Loucy (cell line): ENCODE measurements around the gene PLCL2.

Experiments
- H2AFZ ChIP-seq: fragments of 200-600 bp; sonication (generic); 2 replicates; pipeline ENCODE4 v1.6.0; 2016; ENCODE audit warnings: antibody characterized with exemption, mild to moderate bottlenecking, low read length, moderate library complexity
- H3F3A ChIP-seq: fragments of 200-600 bp; 2 replicates; pipeline ENCODE4 v1.6.0; 2016; ENCODE audit warnings: antibody characterized with exemption, low read depth, mild to moderate bottlenecking
- H3K27me3 ChIP-seq: fragments of 200-600 bp; sonication (generic); 2 replicates; pipeline ENCODE4 v1.6.1; 2014; ENCODE audit warnings: low read length, mild to moderate bottlenecking; ENCODE audit not compliant: insufficient read depth, poor library complexity, severe bottlenecking
- H3K36me3 ChIP-seq: fragments of 200-600 bp; sonication (generic); 2 replicates; pipeline ENCODE4 v1.6.1; 2016; ENCODE audit warnings: low read length; ENCODE audit not compliant: insufficient read depth
- H3K4me1 ChIP-seq: fragments of 200-600 bp; sonication (generic); 2 replicates; pipeline ENCODE4 v1.5.1; 2014; ENCODE audit warnings: low read length, mild to moderate bottlenecking; ENCODE audit not compliant: insufficient read depth, poor library complexity, severe bottlenecking
- H3K4me2 ChIP-seq: fragments of 200-600 bp; sonication (generic); 2 replicates; pipeline ENCODE4 v1.6.0; 2014; ENCODE audit warnings: antibody characterized with exemption, low read length, low read depth, mild to moderate bottlenecking; ENCODE audit not compliant: poor library complexity, severe bottlenecking
- H3K4me3 ChIP-seq: fragments of 200-600 bp; sonication (generic); 2 replicates; pipeline ENCODE4 v1.5.1; 2014; ENCODE audit warnings: low read length, mild to moderate bottlenecking, mixed read lengths; ENCODE audit not compliant: poor library complexity, severe bottlenecking
- H3K79me2 ChIP-seq: fragments of 200-600 bp; sonication (generic); 2 replicates; pipeline ENCODE4 v1.6.1; 2014; ENCODE audit warnings: low read length; ENCODE audit not compliant: insufficient read depth
- H3K9ac ChIP-seq: fragments of 200-600 bp; sonication (generic); 2 replicates; pipeline ENCODE4 v1.6.0; 2014; ENCODE audit warnings: mild to moderate bottlenecking, low read depth, low read length, moderate library complexity; ENCODE audit not compliant: poor library complexity, severe bottlenecking
- H3K9me2 ChIP-seq: fragments of 200-600 bp; sonication (generic); replicated peaks from 2 replicates; pipeline ENCODE4 v1.6.1; 2016; ENCODE audit warnings: low read depth, low read length, mixed read lengths
- H3K9me3 ChIP-seq: fragments of 200-600 bp; sonication (generic); 2 replicates; pipeline ENCODE4 v1.6.1; 2014; ENCODE audit warnings: mild to moderate bottlenecking, antibody characterized with exemption, low read length, low read depth; ENCODE audit not compliant: insufficient read depth
- H4K20me1 ChIP-seq: fragments of 200-600 bp; sonication (generic); 2 replicates; pipeline ENCODE4 v1.6.0; 2014; ENCODE audit warnings: antibody characterized with exemption, low read length, mild to moderate bottlenecking; ENCODE audit not compliant: insufficient read depth, poor library complexity, severe bottlenecking
- EZH2phosphoT487 ChIP-seq: fragments of 200-600 bp; IDR thresholded peaks from 2 replicates; pipeline ENCODE4 v1.6.1; 2018; ENCODE audit warnings: antibody characterized with exemption, mild to moderate bottlenecking, moderate library complexity, borderline replicate concordance
- TF ChIP-seq, protein P1 (sequence below): fragments of 200-600 bp; sonication (generic); conservative IDR thresholded peaks from 2 replicates; pipeline ENCODE4 v1.5.1; 2014; ENCODE audit warnings: mild to moderate bottlenecking, antibody characterized with exemption, low read length

The PLCL2 gene

DNA sequence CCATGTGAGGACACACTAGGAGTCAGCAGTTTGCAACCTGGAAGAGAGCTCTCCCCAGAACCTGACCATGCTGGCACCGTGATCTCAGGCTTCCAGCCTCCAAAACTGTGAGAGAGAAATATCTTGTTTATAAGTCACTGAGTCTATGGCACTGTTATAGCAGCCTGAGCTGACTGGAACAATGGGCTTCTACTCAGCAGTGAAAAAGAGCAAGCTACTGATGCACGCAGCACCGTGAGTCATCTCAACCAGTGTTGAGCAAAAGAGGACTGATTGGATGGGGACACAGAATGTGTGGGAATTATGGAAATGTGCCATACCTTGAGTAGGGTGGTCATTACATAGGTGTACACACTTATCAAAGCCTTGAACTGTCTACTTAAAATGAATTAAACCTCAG lies 230.4 kb downstream of the PLCL2 start:
- no peak overlapping the region for H2AFZ ChIP-seq
- TF ChIP-seq EZH2phosphoT487, result no peak
- TF ChIP-seq, protein P1, sequence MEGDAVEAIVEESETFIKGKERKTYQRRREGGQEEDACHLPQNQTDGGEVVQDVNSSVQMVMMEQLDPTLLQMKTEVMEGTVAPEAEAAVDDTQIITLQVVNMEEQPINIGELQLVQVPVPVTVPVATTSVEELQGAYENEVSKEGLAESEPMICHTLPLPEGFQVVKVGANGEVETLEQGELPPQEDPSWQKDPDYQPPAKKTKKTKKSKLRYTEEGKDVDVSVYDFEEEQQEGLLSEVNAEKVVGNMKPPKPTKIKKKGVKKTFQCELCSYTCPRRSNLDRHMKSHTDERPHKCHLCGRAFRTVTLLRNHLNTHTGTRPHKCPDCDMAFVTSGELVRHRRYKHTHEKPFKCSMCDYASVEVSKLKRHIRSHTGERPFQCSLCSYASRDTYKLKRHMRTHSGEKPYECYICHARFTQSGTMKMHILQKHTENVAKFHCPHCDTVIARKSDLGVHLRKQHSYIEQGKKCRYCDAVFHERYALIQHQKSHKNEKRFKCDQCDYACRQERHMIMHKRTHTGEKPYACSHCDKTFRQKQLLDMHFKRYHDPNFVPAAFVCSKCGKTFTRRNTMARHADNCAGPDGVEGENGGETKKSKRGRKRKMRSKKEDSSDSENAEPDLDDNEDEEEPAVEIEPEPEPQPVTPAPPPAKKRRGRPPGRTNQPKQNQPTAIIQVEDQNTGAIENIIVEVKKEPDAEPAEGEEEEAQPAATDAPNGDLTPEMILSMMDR, result no peak
- no peak overlapping the region for H3K4me3 ChIP-seq
- H3K79me2 ChIP-seq, result no peaks in the 10 kb centered on the region
- no peaks in the 10 kb centered on the region for H3K9me2 ChIP-seq
- no peak overlapping the region for H3K4me2 ChIP-seq
- no peaks in the 10 kb centered on the region for H3F3A ChIP-seq
- H3K36me3 ChIP-seq, result no peaks in the 10 kb centered on the region
- H3K9ac ChIP-seq, result no peak overlapping the region
- no peaks in the 10 kb centered on the region for H3K9me3 ChIP-seq
- H4K20me1 ChIP-seq, result no peaks in the 10 kb centered on the region
- no peaks in the 10 kb centered on the region for H3K4me1 ChIP-seq
- no peaks in the 10 kb centered on the region for H3K27me3 ChIP-seq

DNA sequence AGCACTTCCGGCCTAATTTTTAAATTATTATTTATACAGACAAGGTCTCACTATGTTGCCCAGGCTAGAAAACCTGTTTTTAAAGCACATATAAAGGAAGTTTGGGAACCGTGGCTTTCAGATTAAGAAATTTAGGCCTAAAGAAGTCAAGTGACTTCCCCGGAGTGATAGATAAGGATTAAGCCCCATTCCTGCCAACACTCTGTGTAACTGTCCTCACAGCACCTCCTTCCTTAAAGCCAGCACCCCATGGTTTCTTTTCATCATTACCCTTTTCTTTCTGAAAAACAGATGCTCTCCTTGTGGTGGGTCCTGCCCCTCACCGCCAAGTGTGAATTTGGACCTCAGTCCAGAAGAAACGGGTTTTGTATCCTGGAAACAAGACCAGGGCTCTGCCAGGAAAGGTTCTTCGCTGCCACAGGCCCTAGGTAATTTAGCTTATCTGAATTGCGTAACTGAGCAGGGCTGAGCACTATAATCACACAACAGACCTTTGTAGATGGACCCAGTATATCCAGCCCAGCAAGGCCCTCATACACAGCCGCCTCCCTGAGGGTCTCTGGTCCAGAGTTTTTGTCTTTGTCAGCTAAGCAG lies 231.3 kb downstream of the PLCL2 start:
- TF ChIP-seq EZH2phosphoT487, result no peak
- TF ChIP-seq, protein P1, result no peak
- Histone ChIP-seq H3K9me3 (no peaks in the 10 kb centered on the region), H4K20me1 (no peaks in the 10 kb centered on the region), H3K36me3 (no peaks in the 10 kb centered on the region), H3K4me1 (no peaks in the 10 kb centered on the region), H3K27me3 (no peaks in the 10 kb centered on the region), H3K4me2 (no peak overlapping the region), H3K9me2 (no peaks in the 10 kb centered on the region), H3K4me3 (no peak overlapping the region), H3K79me2 (no peaks in the 10 kb centered on the region), H3K9ac (no peak overlapping the region), H2AFZ (no peak overlapping the region), H3F3A (no peaks in the 10 kb centered on the region)

DNA sequence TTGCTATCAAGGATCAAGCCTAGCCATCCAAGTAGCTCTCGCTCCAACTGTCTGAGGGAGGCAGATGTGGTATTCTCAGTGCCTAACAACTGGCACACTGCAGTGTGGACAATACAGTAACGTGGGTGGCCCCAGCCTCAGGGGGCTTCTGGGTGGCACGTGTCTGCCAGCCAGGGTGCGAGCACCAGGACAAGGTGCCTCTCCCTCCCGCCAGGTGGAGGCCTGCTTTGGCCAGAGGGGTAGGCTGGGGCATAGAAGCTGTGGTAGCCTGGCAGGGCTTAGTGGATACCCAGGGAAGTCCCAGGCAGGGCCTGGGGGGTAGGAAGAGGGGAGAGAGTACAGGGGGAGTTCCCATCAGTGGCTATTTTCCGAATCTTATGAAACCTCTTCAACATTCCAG lies 234.0 kb downstream of the PLCL2 start:
- Histone ChIP-seq H3K9ac (no peak overlapping the region), H3K4me2 (no peak overlapping the region), H2AFZ (no peak overlapping the region), H3K4me3 (no peak overlapping the region), H3K36me3 (no peaks in the 10 kb centered on the region), H3K79me2 (no peaks in the 10 kb centered on the region), H3K4me1 (no peaks in the 10 kb centered on the region), H3K9me3 (no peaks in the 10 kb centered on the region), H4K20me1 (no peaks in the 10 kb centered on the region), H3F3A (no peaks in the 10 kb centered on the region), H3K9me2 (no peaks in the 10 kb centered on the region), H3K27me3 (no peaks in the 10 kb centered on the region)
- TF ChIP-seq, protein P1, result no peak
- no peak for TF ChIP-seq EZH2phosphoT487
